GM21515 (cell line): ENCODE data around the gene CMTR2.
A peak's percentile ranks its signal among the peaks of the same experiment; 100 is the strongest.
"Not testable (repeated sequence)": the region's sequence is repeated elsewhere in the genome, so short reads cannot be mapped to it uniquely, and the experiment has no call there.

Experiments used
- ATAC-seq: cut with Tn5 transposase; IDR thresholded peaks from one replicate; pipeline ENCODE4 v1.9.1; 2021; ENCODE audit not compliant: unreplicated experiment

The CMTR2 gene, protein sequence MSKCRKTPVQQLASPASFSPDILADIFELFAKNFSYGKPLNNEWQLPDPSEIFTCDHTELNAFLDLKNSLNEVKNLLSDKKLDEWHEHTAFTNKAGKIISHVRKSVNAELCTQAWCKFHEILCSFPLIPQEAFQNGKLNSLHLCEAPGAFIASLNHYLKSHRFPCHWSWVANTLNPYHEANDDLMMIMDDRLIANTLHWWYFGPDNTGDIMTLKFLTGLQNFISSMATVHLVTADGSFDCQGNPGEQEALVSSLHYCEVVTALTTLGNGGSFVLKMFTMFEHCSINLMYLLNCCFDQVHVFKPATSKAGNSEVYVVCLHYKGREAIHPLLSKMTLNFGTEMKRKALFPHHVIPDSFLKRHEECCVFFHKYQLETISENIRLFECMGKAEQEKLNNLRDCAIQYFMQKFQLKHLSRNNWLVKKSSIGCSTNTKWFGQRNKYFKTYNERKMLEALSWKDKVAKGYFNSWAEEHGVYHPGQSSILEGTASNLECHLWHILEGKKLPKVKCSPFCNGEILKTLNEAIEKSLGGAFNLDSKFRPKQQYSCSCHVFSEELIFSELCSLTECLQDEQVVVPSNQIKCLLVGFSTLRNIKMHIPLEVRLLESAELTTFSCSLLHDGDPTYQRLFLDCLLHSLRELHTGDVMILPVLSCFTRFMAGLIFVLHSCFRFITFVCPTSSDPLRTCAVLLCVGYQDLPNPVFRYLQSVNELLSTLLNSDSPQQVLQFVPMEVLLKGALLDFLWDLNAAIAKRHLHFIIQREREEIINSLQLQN

DNA sequence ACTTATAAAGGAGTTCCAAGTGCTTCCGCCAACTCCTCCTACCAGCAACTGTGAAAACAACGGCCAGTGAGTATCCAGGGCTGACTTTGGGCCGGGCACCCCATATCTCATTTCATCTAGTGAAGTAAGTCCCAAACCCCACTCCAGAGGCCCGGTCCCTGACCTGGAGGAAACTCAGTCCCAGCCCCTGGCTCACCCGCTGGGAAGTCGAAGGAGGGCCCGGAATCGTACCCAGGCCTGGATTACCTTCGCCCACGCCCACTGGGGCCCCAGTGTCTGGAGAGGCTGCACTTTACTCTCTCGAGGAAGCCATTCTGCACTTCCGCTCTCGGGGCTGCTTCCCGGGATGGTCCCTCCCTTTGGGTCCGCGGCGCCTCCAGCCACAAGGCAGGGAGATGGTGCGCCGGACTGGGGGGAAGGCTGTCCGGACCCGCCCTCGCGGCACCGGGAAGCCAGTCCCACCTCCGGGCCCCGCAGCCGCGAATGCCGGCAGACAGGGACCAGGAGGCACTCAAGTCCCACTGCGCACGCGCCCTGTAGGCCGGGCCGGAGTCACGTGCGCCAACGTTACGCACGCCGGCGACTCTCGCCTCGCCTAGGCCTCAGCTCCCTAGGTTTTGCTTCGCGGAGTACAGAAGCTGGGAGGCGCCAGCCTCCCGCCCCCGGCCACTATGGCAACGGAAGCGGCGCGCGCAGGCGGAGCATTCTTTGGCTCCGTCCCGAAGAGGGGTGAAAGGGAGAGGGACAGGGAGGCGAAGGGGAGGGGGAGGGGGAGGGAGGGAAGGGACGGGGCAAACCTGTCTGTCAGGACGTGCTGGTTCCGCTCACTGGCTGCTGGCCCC is at the start of gene CMTR2:
TSS of gene CMTR2 (minus strand) at position 513 of the 842 bp plus-strand sequence. CDS start 3,482 bp downstream, outside the sequence.
- ATAC-seq = peak; percentile 91

DNA sequence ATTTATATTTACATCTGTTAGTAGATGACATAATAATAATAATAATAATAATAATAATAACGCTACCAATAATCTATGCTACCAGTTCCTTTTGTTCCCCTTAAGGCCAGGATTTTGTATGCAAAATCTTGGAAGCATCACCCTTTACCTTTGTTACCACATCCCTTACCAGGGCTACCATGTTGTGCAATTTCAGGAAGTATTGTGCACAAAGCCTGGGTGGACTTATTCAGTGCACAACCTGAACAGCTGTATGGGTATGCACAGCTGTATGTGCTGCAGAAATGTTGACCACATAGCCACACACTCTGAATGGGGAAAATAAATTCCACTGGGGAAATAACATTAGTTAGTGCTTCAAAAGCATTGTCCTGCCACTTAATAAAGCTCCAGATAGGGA is 49.4 kb upstream of the CMTR2 start:
- ATAC-seq = no peak

DNA sequence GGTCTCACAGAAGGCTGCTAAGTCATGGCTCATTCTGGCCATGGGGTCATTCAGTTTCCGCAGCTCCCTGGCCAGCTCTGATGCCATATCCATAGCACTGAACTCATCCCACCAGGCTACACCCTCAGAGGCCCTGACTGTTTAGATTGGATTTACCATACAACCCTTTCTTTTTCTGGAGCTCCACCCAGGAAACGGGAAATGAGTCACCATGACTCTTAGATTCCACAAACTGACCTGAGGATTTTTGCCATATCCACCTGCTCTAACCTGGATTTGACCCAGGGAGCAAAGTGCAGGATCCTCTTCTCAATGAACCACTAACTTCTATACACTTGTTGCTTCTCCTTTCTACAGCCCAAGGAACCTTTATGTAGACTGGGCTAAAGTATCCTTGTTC is 49.0 kb upstream of the CMTR2 start:
- no peak for ATAC-seq

DNA sequence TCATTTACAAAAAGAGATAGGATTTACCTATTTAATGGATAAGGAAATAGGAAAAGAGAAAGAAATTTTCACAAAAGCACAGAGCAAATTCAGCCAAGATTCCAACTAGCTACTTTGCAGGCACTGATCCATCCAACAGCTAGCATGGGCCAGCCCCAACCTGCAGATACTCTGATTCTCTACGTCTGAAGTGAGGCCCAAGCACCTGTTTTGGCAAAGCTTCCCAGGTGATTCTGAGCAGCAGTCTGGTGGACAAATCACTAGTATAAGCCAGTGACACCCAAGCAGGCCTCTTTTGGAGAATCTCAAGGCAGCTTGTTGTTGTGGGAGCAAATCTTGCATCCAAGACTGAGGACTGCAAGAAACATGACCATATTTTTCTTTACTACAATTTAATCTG is 48.4 kb upstream of the CMTR2 start:
- no peak for ATAC-seq

DNA sequence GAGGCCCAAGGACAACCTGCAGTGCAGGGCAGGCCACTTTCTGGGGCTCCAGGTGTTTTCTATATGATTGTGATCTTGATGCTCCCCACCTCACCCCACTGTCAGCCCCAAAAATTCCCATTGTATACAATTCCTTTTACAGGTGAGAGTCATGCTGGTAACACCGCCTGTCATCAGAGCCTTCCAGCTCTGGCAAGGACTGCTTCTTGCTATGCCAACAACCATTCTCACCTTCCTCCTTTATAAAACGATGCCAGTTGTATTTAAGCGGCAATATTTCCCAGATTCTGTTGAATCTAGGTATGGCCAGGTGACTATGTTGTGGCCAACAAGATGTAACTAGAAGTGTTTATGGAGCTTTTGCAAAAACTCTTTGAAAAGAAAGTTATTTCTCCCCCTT is 38.9 kb upstream of the CMTR2 start:
- ATAC-seq = no peak

DNA sequence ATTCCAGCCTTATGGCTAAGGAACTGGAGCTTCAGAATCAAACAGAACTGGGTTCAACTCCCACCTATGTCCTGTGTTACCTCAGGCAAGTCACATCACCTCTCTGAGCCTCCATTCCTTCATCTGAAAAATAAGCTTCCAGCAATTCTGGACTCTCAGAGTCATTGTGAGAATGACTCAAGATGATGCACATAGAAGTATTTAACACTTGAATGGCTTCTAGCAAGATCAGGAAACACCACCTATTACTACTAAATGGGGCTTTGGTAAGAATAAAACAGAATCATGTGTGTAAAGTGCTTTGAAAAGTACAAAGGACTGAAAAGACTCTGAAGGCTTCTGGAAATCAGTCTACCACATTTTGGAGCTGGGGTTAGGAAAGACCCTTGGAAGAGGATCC is 38.5 kb upstream of the CMTR2 start:
- no peak for ATAC-seq

DNA sequence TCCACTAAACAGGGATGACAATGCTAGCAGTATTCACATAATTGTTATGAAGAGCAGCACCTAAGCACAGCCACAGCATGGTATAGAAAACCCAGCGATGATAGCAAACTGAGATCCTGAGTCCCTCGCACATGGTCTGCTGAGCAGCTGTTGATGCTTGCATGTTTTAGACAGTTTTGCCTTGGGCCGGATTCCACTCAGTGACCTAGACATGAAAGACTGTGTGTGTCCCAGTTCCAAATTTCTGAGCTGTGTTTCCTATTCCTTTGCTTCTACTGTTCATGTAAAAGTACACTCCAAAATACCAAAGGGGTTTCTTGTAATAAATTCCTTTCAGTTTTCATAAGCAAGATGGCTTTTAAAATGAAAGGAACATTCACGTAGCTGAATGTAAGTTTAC is 30.8 kb upstream of the CMTR2 start:
- ATAC-seq = no peak

DNA sequence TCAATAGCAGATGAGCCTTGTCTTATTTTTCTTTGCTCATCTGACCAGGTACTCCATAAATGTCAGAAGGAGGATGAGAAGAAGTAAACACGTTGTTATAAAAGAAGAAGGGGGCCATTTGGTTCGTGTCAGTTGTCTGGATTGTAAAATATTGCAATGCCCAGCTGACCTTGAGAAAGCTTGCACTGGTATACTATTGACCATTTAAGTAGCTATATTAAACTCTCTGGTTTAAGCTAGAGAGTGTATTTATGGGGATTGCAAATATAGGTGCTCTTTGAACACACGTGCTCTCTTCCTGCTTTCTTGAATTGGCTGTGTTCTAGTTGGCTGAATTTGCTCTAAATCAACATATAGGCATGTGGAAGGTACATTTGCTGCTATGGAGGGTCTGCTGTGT is 26.1 kb upstream of the CMTR2 start:
- ATAC-seq = no peak

DNA sequence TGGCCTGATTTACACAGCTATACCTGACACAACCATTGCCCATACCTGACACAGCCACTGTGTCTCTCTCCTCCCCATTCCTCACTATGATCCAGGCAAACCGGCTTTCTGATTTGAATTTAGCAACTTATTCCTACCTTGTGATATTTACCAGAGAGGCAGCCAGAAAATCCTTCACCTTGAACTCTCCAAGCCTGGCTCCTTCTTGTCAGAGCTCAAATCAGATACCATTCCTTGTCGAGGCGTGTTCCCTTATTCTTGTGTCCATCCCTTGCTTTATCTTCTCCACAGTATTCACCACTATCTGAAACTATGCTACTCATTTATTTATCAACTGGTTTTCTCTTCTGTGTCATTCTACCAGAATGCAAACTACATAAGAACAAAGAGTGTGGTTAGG is 24.4 kb upstream of the CMTR2 start:
- not testable (repeated sequence) for ATAC-seq

DNA sequence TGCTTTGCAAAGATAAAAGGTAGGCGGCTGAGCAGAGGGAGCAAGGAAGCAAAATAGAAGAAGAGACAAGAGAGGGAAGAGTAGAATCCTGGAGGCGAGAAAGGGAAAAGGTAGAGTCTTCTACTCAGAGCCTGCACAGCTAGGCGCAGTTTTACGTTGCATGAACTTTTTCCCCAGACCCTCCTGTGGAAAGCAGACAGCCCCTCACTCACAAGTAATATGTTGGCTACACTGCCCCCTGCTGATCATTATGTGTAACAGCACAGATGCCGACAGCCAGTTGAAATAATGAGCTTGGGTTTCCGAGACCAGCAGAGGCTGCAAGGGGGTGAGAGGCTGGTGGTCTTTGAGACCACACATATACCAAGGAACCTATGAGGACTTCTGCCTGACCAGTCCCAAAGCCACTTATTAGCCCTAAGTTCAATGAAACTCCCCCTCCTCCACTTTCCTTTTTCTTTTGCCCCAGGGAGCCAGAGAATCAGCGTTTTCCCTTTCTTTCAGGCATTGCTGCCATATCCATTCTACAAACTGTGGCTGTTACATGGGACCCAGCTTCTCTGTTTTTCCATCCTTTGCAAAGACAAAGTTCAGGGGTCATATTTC is 22.5 kb upstream of the CMTR2 start:
- ATAC-seq = no peak

DNA sequence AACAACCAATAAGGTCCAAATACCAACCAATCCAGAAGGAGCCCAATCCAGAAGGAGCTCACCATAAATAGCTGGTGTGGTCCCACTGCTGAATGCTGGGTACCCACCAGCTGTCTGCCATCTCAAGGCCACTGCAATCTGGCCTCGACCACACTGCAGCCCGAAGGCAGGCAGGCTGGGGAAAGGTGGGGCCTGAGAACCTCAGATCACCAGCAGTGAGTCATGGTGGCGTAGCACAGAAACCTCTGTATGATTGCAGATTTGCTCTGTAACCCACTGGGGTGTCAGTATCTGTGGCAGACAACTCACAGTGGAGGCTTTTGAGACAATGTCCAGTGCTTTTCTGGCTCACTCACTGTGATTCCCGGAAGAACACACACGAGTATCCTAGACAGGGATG is 14.7 kb upstream of the CMTR2 start:
- ATAC-seq = no peak

DNA sequence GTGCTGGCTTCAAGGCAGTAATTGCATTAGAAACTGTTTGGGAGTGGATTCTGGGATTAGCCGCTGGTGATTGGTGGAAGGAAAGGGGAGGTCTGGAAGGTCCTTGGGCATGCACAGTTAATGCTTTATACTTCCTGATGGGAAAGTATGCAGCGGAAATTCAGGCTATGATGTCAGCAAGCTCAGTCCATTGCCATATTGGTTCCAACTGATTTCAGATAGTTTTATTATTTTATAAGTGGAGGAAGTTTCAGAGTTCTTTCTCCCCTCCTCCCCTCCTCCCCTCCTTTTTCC is 8.1 kb upstream of the CMTR2 start:
- no peak for ATAC-seq

DNA sequence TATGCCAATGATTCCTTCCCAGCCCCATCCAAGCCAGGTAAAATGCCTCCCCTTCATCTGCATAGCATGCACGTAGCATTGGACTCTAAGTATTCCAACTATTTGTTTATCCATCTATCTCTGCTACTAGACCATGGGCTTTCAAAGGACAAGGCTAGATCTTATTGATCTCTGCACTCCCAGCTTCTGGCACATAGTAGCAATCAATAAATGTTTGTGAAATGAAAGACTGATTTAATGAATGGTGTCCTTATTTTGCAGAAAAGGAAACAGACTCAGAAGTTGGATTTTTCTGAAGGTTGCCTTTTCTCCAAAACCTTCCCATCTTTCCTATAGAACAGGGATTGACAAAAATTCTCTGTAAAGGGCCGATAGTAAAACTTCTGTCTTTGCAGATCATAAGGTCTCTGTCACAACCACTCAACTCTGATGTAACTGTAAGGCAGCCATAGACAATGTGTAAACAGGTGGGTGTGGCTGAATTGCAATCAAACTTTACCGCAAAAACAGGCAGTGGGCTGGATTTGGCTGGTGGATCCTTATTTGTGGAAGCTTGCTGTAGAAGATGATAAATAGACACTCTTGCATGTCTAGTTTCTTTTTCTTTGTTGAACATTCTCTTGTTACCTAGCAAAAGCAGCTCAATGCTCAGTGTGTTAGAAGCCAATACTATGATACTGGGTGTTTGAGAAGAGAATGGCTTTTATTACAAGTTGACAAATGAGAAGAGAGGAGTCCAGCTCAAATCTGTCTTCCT is 7.6 kb upstream of the CMTR2 start:
- no peak for ATAC-seq

DNA sequence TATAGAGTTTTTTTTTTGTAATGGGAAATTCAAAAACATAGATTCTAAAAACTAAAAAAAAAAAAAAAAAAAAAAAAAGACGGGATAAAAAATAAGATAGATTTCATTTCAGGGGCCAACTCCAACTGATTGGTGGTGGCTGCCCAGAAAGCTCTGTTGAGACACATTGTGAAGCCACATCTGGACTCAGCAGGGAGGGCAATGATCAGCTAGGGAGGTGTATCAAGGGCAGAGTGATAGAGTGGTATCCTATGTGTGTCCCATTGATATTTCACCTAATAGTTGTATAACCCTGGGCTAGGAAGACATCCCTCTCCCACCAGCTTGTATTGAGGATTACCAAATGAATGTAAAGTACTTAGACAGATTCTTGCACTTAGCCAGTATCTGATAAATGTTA is 6.7 kb upstream of the CMTR2 start:
- no peak for ATAC-seq

DNA sequence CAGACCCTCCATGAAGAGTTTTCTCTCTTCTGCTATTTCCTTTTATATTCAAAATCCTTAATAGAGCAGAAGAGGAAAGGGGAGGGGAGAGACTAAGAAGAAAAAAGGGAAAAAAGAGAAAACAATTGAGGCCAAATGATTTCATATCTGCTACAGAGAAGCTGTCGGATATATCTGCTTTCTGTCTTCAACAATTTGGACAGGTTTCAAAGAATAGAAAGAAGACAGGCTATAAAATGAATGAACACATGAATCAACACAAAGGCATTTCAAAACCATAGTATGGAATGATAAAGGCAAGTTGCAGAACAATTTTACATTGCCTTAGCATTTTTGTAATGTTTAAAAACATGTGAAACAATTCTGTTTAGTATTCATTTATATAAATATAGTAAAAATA is 4.7 kb upstream of the CMTR2 start:
- no peak for ATAC-seq

DNA sequence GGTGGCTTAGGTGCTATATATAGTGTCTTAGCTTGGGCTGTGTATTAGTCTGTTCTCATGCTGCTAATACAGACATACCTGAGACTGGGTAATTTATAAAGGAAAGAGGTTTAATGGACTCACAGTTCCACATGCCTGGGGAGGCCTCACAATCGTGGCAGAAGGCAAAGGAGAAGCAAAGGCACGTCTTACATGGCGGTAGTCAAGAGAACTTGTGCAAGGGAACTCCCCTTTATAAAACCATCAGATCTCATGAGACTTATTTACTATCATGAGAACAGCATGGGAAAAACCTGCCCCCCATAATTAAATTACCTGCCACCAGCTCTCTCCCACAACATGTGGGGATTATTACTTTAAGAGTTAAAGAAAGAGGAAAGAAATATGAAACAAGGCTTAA is 2.9 kb upstream of the CMTR2 start:
- not testable (repeated sequence) for ATAC-seq

DNA sequence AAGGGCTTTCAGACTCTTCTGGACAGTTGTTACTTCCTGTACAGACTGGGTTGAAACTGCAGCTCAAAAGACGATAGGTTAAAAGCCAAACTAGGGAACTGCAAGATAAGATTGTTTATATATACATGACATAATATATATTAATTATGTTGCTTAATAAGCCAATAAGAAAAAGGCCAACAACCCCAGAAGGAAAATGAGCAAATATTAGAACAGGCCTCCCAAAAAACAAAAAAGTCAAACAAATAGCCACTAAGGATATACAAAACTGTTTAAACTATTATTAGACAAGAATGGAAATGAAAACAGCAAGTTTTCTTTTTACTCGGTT is 495 bp upstream of the CMTR2 start:
- ATAC-seq = no peak

DNA sequence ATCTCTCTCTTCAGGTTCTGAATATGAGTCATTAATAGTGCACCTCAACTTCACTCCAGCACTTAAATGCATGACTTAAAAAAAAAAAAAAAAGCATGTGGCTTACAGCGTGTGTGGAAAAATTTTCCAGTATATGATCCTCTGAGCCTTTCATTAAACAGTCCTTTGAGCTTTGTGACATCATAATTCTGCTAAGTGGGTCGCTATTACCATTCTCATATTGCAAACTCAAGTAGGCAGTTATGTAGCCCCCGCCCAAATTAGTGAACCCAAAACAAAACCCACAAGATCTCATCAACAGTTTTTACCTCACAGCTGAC is 672 bp downstream of the CMTR2 start:
- no peak for ATAC-seq

DNA sequence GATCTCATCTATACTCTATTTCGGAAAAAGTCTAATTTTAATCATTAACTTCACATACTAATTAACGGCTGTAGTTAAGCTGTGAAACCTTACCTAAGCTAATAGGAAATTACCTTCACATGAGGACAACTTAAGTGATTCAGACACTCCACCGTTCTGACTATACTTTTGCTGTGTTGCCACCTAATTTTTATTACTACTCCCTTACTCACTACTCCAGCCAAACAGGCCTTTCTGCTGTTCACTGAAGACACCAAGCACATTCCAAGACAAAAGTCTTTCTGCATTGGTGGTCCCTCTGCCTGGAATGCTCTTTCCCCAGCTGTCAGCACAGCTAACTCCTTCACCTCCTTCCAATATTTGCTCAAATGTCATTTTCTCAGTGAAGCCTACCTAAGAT is 1.3 kb downstream of the CMTR2 start:
- ATAC-seq = no peak

DNA sequence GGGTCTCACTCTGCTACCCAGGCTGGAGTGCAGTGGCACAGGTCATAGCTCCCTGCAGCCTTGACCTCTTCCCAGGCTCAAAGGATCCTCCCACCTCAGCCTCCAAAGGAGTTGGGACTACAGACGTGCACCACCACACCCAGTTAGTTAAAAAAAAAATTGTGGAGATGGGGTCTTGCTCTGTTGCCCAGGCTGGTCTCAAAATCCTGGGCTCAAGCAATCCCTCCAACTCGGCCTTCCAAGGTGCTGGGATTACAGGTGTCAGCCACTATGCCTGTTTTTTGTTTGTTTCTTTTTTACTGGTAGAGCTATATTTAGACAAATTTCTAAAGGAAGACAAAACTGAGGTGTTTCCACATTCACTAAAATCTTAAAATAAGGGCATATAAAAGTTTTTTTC is 1.7 kb downstream of the CMTR2 start:
- no peak for ATAC-seq

DNA sequence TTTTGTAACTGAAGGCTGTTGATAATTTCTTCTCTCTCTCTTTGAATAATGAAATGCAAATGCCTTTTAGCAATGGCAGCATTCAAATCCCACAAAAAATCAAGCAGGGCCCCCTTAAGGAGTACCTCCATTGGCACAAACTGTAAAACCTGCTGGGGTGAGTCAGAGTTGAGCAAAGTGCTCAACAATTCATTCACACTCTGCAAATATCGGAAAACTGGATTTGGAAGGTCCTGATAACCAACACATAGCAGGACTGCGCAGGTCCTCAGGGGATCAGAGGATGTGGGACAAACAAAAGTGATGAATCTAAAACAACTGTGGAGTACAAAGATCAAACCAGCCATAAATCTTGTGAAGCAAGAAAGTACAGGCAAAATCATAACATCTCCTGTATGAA is 5.6 kb downstream of the CMTR2 start:
- ATAC-seq = no peak
